ENCODE data around the gene LY86. TPM values are rescaled to one million over a fixed set of nuclear protein-coding genes. Genes with fewer than 3 reads are reported as not detected.

LY86 gene
- total RNA-seq, 3 donors from 2014 or later (not counting 1 experiment from before 2014, with no cell fraction given): 2.0 to 5.1 (median 2.2) TPM

GRCh38 chr6:6590530-6590929, 2.0 kb downstream of the LY86 start:
- intact Hi-C loops (cut with micrococcal nuclease): no loop called here
- H3K4me1 ChIP-seq (ENCODE audit: control insufficient read depth, insufficient read depth, low read length): peaks cover 56% of the 10 kb centered on the region
- no peaks in the 10 kb centered on the region for H3K9me3 ChIP-seq (ENCODE audit: control insufficient read depth, insufficient read depth, low read length)
- H3K36me3 Mint-ChIP-seq: no peaks in the 10 kb centered on the region
- DNase-seq: no peak
- H3K9me3 Mint-ChIP-seq: no peaks in the 10 kb centered on the region
- no peak overlapping the region for H3K4me3 ChIP-seq (ENCODE audit: low read length)
- H3K4me3 Mint-ChIP-seq: no peak overlapping the region
- H3K27me3 ChIP-seq (ENCODE audit: control insufficient read depth, insufficient read depth, low read length): no peaks in the 10 kb centered on the region
- H3K36me3 ChIP-seq (ENCODE audit: control insufficient read depth, insufficient read depth, low read length): no peaks in the 10 kb centered on the region
- no peaks in the 10 kb centered on the region for H3K27me3 Mint-ChIP-seq (ENCODE audit: low read depth in 2 of 2)
- peaks cover 30 to 61% of the 10 kb centered on the region in 2 donors for H3K4me1 Mint-ChIP-seq
- WGBS (ENCODE audit: insufficient coverage): 57% methylated on average over 2 of the region's 2 CpGs
- ATAC-seq: no peak
- H3K27ac ChIP-seq (ENCODE audit: low read length): no peak overlapping the region
- TF ChIP-seq CTCF (IDR thresholded peaks at IDR 0.05): no peak
- peak overlapping the region in 1 of 2 donors; percentile 87 for H3K27ac Mint-ChIP-seq

GRCh38 chr6:6591778-6592465, 3.4 kb downstream of the LY86 start:
- peak overlapping the region; percentile 7 for H3K4me3 Mint-ChIP-seq
- TF ChIP-seq CTCF (IDR thresholded peaks at IDR 0.05): no peak
- ATAC-seq (peak; percentile 65 to 81 (median 79)), DNase-seq (peak in 1 of 2 donors; percentile 21)
- Histone ChIP-seq H3K4me3 (ENCODE audit: low read length) (no peak overlapping the region), H3K36me3 (ENCODE audit: control insufficient read depth, insufficient read depth, low read length) (no peaks in the 10 kb centered on the region), H3K27me3 (ENCODE audit: control insufficient read depth, insufficient read depth, low read length) (no peaks in the 10 kb centered on the region), H3K9me3 (ENCODE audit: control insufficient read depth, insufficient read depth, low read length) (no peaks in the 10 kb centered on the region), H3K27ac (ENCODE audit: low read length) (peak overlapping the region; percentile 71), H3K4me1 (ENCODE audit: control insufficient read depth, insufficient read depth, low read length) (peaks cover 53% of the 10 kb centered on the region)
- intact Hi-C loops (cut with micrococcal nuclease): loop anchor here (1.0 kb wide), 1 partner anchor 18 kb away; no protein-coding TSS in a partner anchor
- no peaks in the 10 kb centered on the region for H3K27me3 Mint-ChIP-seq (ENCODE audit: low read depth in 2 of 2)
- WGBS (ENCODE audit: insufficient coverage): 33% methylated on average over 8 of the region's 9 CpGs
- H3K4me1 Mint-ChIP-seq: peaks cover 30 to 59% of the 10 kb centered on the region in 2 donors
- H3K9me3 Mint-ChIP-seq: no peaks in the 10 kb centered on the region
- H3K27ac Mint-ChIP-seq: peak overlapping the region; percentile 71 to 81
- no peaks in the 10 kb centered on the region for H3K36me3 Mint-ChIP-seq

- WGBS (ENCODE audit: insufficient coverage): 29% methylated on average over 1 of the region's 1 CpG
- no peak for DNase-seq
- H3K27me3 Mint-ChIP-seq (ENCODE audit: low read depth in 2 of 2): no peaks in the 10 kb centered on the region
- H3K36me3 ChIP-seq (ENCODE audit: control insufficient read depth, insufficient read depth, low read length): no peaks in the 10 kb centered on the region
- no peak for TF ChIP-seq CTCF (IDR thresholded peaks at IDR 0.05)
- no peak overlapping the region for H3K4me3 ChIP-seq (ENCODE audit: low read length)
- H3K4me1 ChIP-seq (ENCODE audit: control insufficient read depth, insufficient read depth, low read length): peaks cover 48% of the 10 kb centered on the region
- H3K27me3 ChIP-seq (ENCODE audit: control insufficient read depth, insufficient read depth, low read length): no peaks in the 10 kb centered on the region
- H3K4me3 Mint-ChIP-seq: peak overlapping the region; percentile 22
- peak; percentile 29 to 46 (median 32) for ATAC-seq
- peaks cover 30 to 52% of the 10 kb centered on the region in 2 donors for H3K4me1 Mint-ChIP-seq
- H3K27ac ChIP-seq (ENCODE audit: low read length): peak overlapping the region; percentile 71
- H3K9me3 ChIP-seq (ENCODE audit: control insufficient read depth, insufficient read depth, low read length): no peaks in the 10 kb centered on the region
- intact Hi-C loops (cut with micrococcal nuclease): loop anchor here (1.0 kb wide), 1 partner anchor 17 kb away; no protein-coding TSS in a partner anchor
- H3K9me3 Mint-ChIP-seq: no peaks in the 10 kb centered on the region
- no peaks in the 10 kb centered on the region for H3K36me3 Mint-ChIP-seq
- H3K27ac Mint-ChIP-seq: peak overlapping the region; percentile 71 to 81
Measured at GRCh38 chr6:6592826-6593475, 4.4 kb downstream of the LY86 start.

All from natural killer cell (primary cell).